HG02970 (cell line): ENCODE measurements around the gene SRRM4.

Experiments used
- ATAC-seq: cut with Tn5 transposase; IDR thresholded peaks from one replicate; pipeline ENCODE4 v1.9.1; 2021; ENCODE audit warnings: mild to moderate bottlenecking, moderate library complexity, moderate number of reproducible peaks; ENCODE audit not compliant: unreplicated experiment, low FRiP score

SRRM4 gene

GRCh38 chr12:119181944-119182343 lies 200.6 kb downstream of the SRRM4 start:
- no peak for ATAC-seq

GRCh38 chr12:119182701-119183493 lies 201.6 kb downstream of the SRRM4 start:
- ATAC-seq: no peak

GRCh38 chr12:119183942-119184695 lies 202.8 kb downstream of the SRRM4 start:
- no peak for ATAC-seq

DNA sequence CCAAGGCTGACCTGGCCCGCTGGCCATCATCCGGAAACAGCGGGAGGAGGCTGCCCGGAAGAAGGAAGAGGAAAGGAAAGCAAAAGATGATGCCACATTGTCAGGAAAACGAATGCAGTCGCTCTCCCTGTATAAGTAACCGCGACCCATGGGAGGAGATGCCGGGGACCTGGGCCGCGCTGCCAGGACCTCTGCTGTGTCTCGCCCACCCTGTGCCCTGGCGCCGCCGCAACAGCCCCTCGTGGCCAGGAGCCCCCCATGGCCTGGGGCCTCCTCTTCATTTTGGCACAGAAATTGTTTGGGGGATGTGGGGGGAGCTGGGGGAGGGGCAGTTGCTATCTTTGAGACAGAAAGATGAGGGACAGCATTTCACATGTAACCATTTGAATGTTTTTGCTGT lies 213.9 kb downstream of the SRRM4 start:
- no peak for ATAC-seq

GRCh38 chr12:119198440-119198839 lies 217.1 kb downstream of the SRRM4 start:
- no peak for ATAC-seq

DNA sequence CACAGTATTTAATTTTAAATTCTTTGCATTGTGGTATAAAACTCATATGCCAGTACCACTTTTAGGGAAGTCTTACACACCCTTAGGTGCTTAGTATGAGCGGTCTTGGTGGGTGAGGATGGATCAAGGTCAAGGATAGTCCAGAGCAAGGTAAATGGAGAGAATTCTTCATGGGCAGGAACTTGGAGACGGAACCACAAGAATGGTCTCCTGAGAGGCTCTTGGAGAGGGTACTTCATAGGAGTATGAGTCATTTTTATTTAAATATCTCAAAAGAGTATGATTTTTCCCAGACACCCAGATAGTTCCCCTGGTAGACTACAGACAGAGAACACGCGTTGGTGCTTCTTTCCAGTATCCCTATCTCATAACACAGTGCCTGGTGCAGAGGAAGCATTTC lies 219.3 kb downstream of the SRRM4 start:
- no peak for ATAC-seq

- ATAC-seq: no peak
These were observed 220.6 kb downstream of the SRRM4 start for GRCh38 chr12:119201789-119202543.

GRCh38 chr12:119202544-119202943 lies 221.2 kb downstream of the SRRM4 start:
- ATAC-seq: no peak

DNA sequence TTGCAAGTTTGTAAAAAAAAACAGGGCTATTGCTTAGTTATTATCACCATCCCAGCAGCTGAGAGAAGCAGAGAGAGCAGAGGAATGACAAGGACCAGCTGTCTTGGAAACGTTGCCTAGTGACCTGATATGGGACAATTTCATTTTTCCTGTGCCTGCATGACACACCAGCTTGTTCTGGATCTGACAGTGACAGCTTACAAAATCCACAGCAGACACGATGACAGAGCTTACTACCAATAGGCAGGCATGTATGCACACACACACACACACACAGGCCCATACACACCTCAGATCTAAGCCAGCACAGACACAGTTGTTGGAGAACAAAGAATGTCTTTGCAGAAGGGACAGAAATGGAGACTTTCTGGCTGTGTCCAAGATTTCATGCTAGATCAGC lies 222.8 kb downstream of the SRRM4 start:
- ATAC-seq: no peak

GRCh38 chr12:119204671-119205285 lies 223.4 kb downstream of the SRRM4 start:
- ATAC-seq: no peak

GRCh38 chr12:119206348-119207062 lies 225.2 kb downstream of the SRRM4 start:
- no peak for ATAC-seq

GRCh38 chr12:119207063-119207560 lies 225.8 kb downstream of the SRRM4 start:
- ATAC-seq: no peak

- no peak for ATAC-seq
These were observed 227.3 kb downstream of the SRRM4 start for GRCh38 chr12:119208626-119209061.

GRCh38 chr12:119211884-119212283 lies 230.5 kb downstream of the SRRM4 start:
- ATAC-seq: no peak
